HCT116 (cell line): ENCODE measurements around the gene TMEM130. TPM values are rescaled to one million over a fixed set of nuclear protein-coding genes. Genes with fewer than 3 reads are reported as not detected.

Experiments
- ATAC-seq: fragments of 200-7000 bp; cut with Tn5 transposase; 2 replicates; pipeline ENCODE4 v1.9.1; 2020; ENCODE audit warnings: mild to moderate bottlenecking, moderate library complexity
- BruUV-seq: library from RNA; stranded (reverse); fragments of 400-500 nt; replicated peaks from 2 replicates; lab custom pipeline; 2021; lab: Mats Ljungman, UMichigan
- CTCF ChIA-PET: fragments of 300-600 bp; sonication (Branson Sonifier 250); formaldehyde crosslinking; loops from one replicate; lab custom pipeline; 2021; ENCODE audit warnings: antibody characterized with exemption; lab: Charles Lee
- POLR2A ChIA-PET: fragments of 300-600, 350-600 bp; sonication (Branson Sonifier 250); formaldehyde crosslinking; loops from one replicate; lab custom pipeline; 2021; ENCODE audit warnings: antibody characterized with exemption; lab: Charles Lee
- RAD21 ChIA-PET, 2 experiments: fragments of 300-600 bp; sonication (Branson Sonifier 250); formaldehyde crosslinking; loops; one replicate each; lab custom pipeline; 2023; ENCODE audit warnings: low total read pairs in 2 of 2; ENCODE audit not compliant: uncharacterized antibody in 2 of 2, unreplicated experiment in 2 of 2, low non-redundant PET in 1 of 2; lab: Charles Lee
- DNase-seq: peaks from one replicate; pipeline ENCODE4 v3.0.0-alpha.2; 2010; ENCODE audit warnings: low read depth, low spot score
- H2AFZ ChIP-seq: fragments of 200-600 bp; shearing (Covaris generic), sonication (generic); 2 replicates; pipeline ENCODE4 v1.6.1; 2017; ENCODE audit warnings: low read depth, mixed run types, mixed read lengths, antibody characterized with exemption, low read length; ENCODE audit not compliant: poor library complexity, severe bottlenecking
- H3K27ac ChIP-seq: 2 replicates; pipeline ENCODE4 v1.5.1; 2012; ENCODE audit warnings: low read depth, low read length
- H3K27me3 ChIP-seq: fragments of 200-600 bp; sonication (generic); 2 replicates; pipeline ENCODE4 v1.6.1; 2016; ENCODE audit warnings: mixed run types, low read length, mixed read lengths; ENCODE audit not compliant: insufficient read depth
- H3K36me3 ChIP-seq, 2 experiments: fragments of 200-500 bp in 1 of 2; fragments of 200-600 bp in 1 of 2; sonication (Bioruptor generic) in 1 of 2; sonication (generic) in 1 of 2; 2 replicates each; pipeline versions ENCODE4 v1.5.1 to v1.6.1; 2014 to 2016; ENCODE audit warnings: low read length in 2 of 2, inconsistent platforms in 1 of 2, mixed read lengths in 1 of 2, mixed run types in 1 of 2; ENCODE audit not compliant: insufficient read depth in 2 of 2, control insufficient read depth in 1 of 2
- H3K4me1 ChIP-seq, 2 experiments: fragments of 200-600 bp in 1 of 2; sonication (generic) in 1 of 2; 2 replicates each; pipeline versions ENCODE4 v1.5.1 to v1.6.1; 2012 to 2017; ENCODE audit warnings: low read length in 2 of 2, inconsistent platforms in 1 of 2, mild to moderate bottlenecking in 1 of 2, mixed read lengths in 1 of 2, mixed run types in 1 of 2, moderate library complexity in 1 of 2; ENCODE audit not compliant: insufficient read depth in 2 of 2, control insufficient read depth in 1 of 2
- H3K4me2 ChIP-seq: fragments of 200-600 bp; sonication (generic); 2 replicates; pipeline ENCODE4 v1.6.1; 2017; ENCODE audit warnings: mixed run types, low read length, mixed read lengths
- H3K4me3 ChIP-seq, 2 experiments: fragments of 200-600 bp in 1 of 2; sonication (generic) in 1 of 2; replicated peaks in 1 of 2; 2 replicates each; pipeline ENCODE4 v1.5.1; 2011 to 2016; ENCODE audit warnings: low read length in 2 of 2, control low read depth in 1 of 2, low read depth in 1 of 2, mild to moderate bottlenecking in 1 of 2, mixed read lengths in 1 of 2, mixed run types in 1 of 2
- H3K79me2 ChIP-seq: fragments of 200-600 bp; sonication (generic); 2 replicates; pipeline ENCODE4 v1.6.1; 2017; ENCODE audit warnings: mild to moderate bottlenecking, mixed run types, low read length, moderate library complexity, mixed read lengths; ENCODE audit not compliant: insufficient read depth
- H3K9ac ChIP-seq: fragments of 200-600 bp; sonication (generic); 2 replicates; pipeline ENCODE4 v1.6.1; 2016; ENCODE audit warnings: low read length, mixed read lengths
- H3K9me2 ChIP-seq: fragments of 200-600 bp; sonication (generic), shearing (Covaris generic); 2 replicates; pipeline ENCODE4 v1.6.1; 2017; ENCODE audit warnings: mixed run types, mild to moderate bottlenecking, moderate library complexity; ENCODE audit not compliant: insufficient read depth
- H3K9me3 ChIP-seq, 2 experiments: fragments of 200-500 bp in 1 of 2; fragments of 200-600 bp in 1 of 2; sonication (Bioruptor generic) in 1 of 2; sonication (generic) in 1 of 2; 2 replicates each; pipeline ENCODE4 v1.6.1; 2014 to 2017; ENCODE audit warnings: low read length in 2 of 2, mixed read lengths in 2 of 2, inconsistent platforms in 1 of 2, low read depth in 1 of 2, mild to moderate bottlenecking in 1 of 2, mixed run types in 1 of 2, moderate library complexity in 1 of 2; ENCODE audit not compliant: control insufficient read depth in 1 of 2, insufficient read depth in 1 of 2
- H4K20me1 ChIP-seq: fragments of 200-600 bp; sonication (generic), shearing (Covaris generic); 2 replicates; pipeline ENCODE4 v1.6.1; 2017; ENCODE audit warnings: mixed run types, mild to moderate bottlenecking, moderate library complexity; ENCODE audit not compliant: insufficient read depth
- ATF3 ChIP-seq: IDR thresholded peaks from 2 replicates; pipeline ENCODE4 v1.6.1; 2012
- CBX3 ChIP-seq: IDR thresholded peaks from 2 replicates; pipeline ENCODE4 v1.6.1; 2012; ENCODE audit warnings: low read depth
- CEBPB ChIP-seq: IDR thresholded peaks from 2 replicates; pipeline ENCODE4 v1.6.1; 2012; ENCODE audit warnings: low read depth
- CTCF ChIP-seq, 3 experiments: fragments of 200-600 bp in 1 of 3; sonication (generic) in 1 of 3; IDR thresholded peaks in 2 of 3; conservative IDR thresholded peaks in 1 of 3; 2 replicates each; pipeline ENCODE4 v1.5.1; 2012 to 2017; ENCODE audit warnings: low read depth in 2 of 3, low read length in 2 of 3, antibody characterized with exemption in 1 of 3, borderline replicate concordance in 1 of 3, control low read depth in 1 of 3, mild to moderate bottlenecking in 1 of 3, mixed read lengths in 1 of 3, mixed run types in 1 of 3, moderate library complexity in 1 of 3; ENCODE audit not compliant: insufficient read depth in 1 of 3
- EGR1 ChIP-seq: IDR thresholded peaks from 2 replicates; pipeline ENCODE4 v1.6.1; 2012; ENCODE audit warnings: low read depth
- EZH2phosphoT487 ChIP-seq: fragments of 200-600 bp; IDR thresholded peaks from 2 replicates; pipeline ENCODE4 v1.6.1; 2018; ENCODE audit warnings: antibody characterized with exemption, borderline replicate concordance
- FOSL1 ChIP-seq: IDR thresholded peaks from 2 replicates; pipeline ENCODE4 v1.6.1; 2012; ENCODE audit warnings: low read depth
- JUND ChIP-seq: IDR thresholded peaks from 2 replicates; pipeline ENCODE4 v1.6.1; 2012
- MAX ChIP-seq: IDR thresholded peaks from 2 replicates; pipeline ENCODE4 v1.6.1; 2012
- POLR2AphosphoS5 ChIP-seq: IDR thresholded peaks from 2 replicates; pipeline ENCODE4 v1.6.1; 2011; ENCODE audit warnings: mild to moderate bottlenecking, low read depth, low read length, moderate library complexity
- RAD21 ChIP-seq: IDR thresholded peaks from 2 replicates; pipeline ENCODE4 v1.6.1; 2012; ENCODE audit warnings: low read depth, mild to moderate bottlenecking
- REST ChIP-seq: IDR thresholded peaks from 2 replicates; pipeline ENCODE4 v1.6.1; 2012; ENCODE audit warnings: low read depth
- SIN3A ChIP-seq: IDR thresholded peaks from 2 replicates; pipeline ENCODE4 v1.6.1; 2012; ENCODE audit warnings: low read depth
- SP1 ChIP-seq: IDR thresholded peaks from 2 replicates; pipeline ENCODE4 v1.6.1; 2012; ENCODE audit warnings: low read depth
- TCF7L2 ChIP-seq: IDR thresholded peaks from 2 replicates; pipeline ENCODE4 v1.7.0; 2011; ENCODE audit warnings: borderline replicate concordance, inconsistent platforms; ENCODE audit not compliant: insufficient read depth, insufficient read length; ENCODE audit errors: extremely low read depth
- YY1 ChIP-seq: IDR thresholded peaks from 2 replicates; pipeline ENCODE4 v1.6.1; 2011; ENCODE audit warnings: low read length, low read depth, moderate library complexity, mild to moderate bottlenecking; ENCODE audit not compliant: insufficient replicate concordance; ENCODE audit errors: extremely low read depth
- ZBTB33 ChIP-seq: IDR thresholded peaks from 2 replicates; pipeline ENCODE4 v1.6.1; 2011; ENCODE audit warnings: mild to moderate bottlenecking, low read length, moderate library complexity; ENCODE audit not compliant: insufficient replicate concordance; ENCODE audit errors: extremely low read depth
- ZNF274 ChIP-seq: fragments of 200-500 bp; sonication (Bioruptor generic); IDR thresholded peaks from 2 replicates; pipeline ENCODE4 v1.6.1; 2014; ENCODE audit warnings: mild to moderate bottlenecking, low read depth, low read length, inconsistent platforms
- intact Hi-C: fragments of 100-400 bp; cut with micrococcal nuclease; formaldehyde crosslinking; loops from 2 replicates; pipeline ENCODE4 v1.10.0; 2022
- total RNA-seq: library from RNA; stranded (reverse); gene quantifications from one replicate; pipeline ENCODE4 v1.2.1, GENCODE V29; 2021; ENCODE audit not compliant: unreplicated experiment

The TMEM130 gene
- total RNA-seq, 1 experiment from 2014 or later: not detected

- H3K27me3 ChIP-seq: no peaks in the 10 kb centered on the region
- H3K27ac ChIP-seq: no peak overlapping the region
- no peak overlapping the region for H3K9ac ChIP-seq
- peaks cover 61 to 69% of the 10 kb centered on the region in 2 experiments for H3K36me3 ChIP-seq
- no peaks in the 10 kb centered on the region for H3K9me3 ChIP-seq
- POLR2A ChIA-PET: no interaction called here
- ATAC-seq: no peak
- no peak overlapping the region for H2AFZ ChIP-seq
- 0 out of 2 replicates have a peak, but pooled peaks cover 3% of the 10 kb centered on the region for H3K79me2 ChIP-seq
- intact Hi-C loops: no loop called here
- no peaks in the 10 kb centered on the region for H3K4me1 ChIP-seq
- no peak for DNase-seq
- H3K4me2 ChIP-seq: no peak overlapping the region
- H4K20me1 ChIP-seq: no peaks in the 10 kb centered on the region
- no peak overlapping the region for H3K4me3 ChIP-seq
- RAD21 ChIA-PET: no interaction called here
- TF ChIP-seq SP1 (no peak), POLR2AphosphoS5 (no peak), YY1 (no peak), ZBTB33 (no peak), EGR1 (no peak), CTCF (IDR thresholded peaks at IDR 0.05 in 2 of 3, conservative IDR thresholded peaks at IDR 0.05 in 1 of 3; ENCODE audit: borderline replicate concordance in 1 of 3, insufficient read depth in 1 of 3, low read depth in 2 of 3, low read length in 2 of 3) (no peak), FOSL1 (no peak), CEBPB (no peak), ATF3 (no peak), SIN3A (no peak), CBX3 (no peak), EZH2phosphoT487 (no peak), ZNF274 (no peak), MAX (no peak), TCF7L2 (no peak), REST (no peak), JUND (no peak), RAD21 (no peak)
- no peaks in the 10 kb centered on the region for H3K9me2 ChIP-seq
- CTCF ChIA-PET: no interaction called here
- no TSS peak for BruUV-seq
Measured at GRCh38 chr7:98903246-98903645, 33.4 kb upstream of the TMEM130 start.
